GM12875 (cell line): Measurements from ENCODE around the gene ATL1.
"Not testable (repeated sequence)": the region's sequence is repeated elsewhere in the genome, so short reads cannot be mapped to it uniquely, and the experiment has no call there.

ENCODE experiments used
- H3K4me3 ChIP-seq: one replicate; pipeline ENCODE4 v1.5.1; 2011; ENCODE audit warnings: low read depth, low read length, control low read depth
- TF ChIP-seq, protein P1 (sequence below): IDR thresholded peaks from 2 replicates; pipeline ENCODE4 v1.5.1; 2011; ENCODE audit warnings: low read depth, mild to moderate bottlenecking, control low read depth, inconsistent platforms, low read length, moderate library complexity, borderline replicate concordance; ENCODE audit not compliant: insufficient read depth

ATL1 gene

DNA sequence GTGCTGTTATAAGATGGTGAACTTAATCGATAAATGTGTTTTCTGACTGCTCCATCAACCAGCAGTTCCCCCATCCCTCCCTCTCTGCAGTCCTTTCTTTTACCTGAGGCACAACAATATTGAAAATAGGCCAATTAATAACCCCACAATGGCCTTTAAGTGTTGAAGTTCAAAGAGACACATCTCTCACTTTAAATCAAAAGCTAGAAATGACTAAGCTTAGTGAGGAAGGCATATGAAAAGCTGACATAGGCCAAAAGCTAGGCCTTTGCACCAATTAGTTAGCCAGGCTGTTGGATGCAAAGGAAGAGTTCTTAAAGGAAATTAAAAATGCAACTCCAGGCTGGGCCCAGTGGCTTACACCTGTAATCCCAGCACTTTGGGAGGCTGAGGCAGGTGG, 64.5 kb downstream of the ATL1 start:
- TF ChIP-seq, protein P1, sequence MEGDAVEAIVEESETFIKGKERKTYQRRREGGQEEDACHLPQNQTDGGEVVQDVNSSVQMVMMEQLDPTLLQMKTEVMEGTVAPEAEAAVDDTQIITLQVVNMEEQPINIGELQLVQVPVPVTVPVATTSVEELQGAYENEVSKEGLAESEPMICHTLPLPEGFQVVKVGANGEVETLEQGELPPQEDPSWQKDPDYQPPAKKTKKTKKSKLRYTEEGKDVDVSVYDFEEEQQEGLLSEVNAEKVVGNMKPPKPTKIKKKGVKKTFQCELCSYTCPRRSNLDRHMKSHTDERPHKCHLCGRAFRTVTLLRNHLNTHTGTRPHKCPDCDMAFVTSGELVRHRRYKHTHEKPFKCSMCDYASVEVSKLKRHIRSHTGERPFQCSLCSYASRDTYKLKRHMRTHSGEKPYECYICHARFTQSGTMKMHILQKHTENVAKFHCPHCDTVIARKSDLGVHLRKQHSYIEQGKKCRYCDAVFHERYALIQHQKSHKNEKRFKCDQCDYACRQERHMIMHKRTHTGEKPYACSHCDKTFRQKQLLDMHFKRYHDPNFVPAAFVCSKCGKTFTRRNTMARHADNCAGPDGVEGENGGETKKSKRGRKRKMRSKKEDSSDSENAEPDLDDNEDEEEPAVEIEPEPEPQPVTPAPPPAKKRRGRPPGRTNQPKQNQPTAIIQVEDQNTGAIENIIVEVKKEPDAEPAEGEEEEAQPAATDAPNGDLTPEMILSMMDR = no peak
- H3K4me3 ChIP-seq = no peak overlapping the region

GRCh38 chr14:50624947-50625346, 65.0 kb downstream of the ATL1 start:
- not testable (repeated sequence) for H3K4me3 ChIP-seq

GRCh38 chr14:50631408-50631821, 71.5 kb downstream of the ATL1 start:
- H3K4me3 ChIP-seq = no peak overlapping the region
- TF ChIP-seq, protein P1 = no peak

DNA sequence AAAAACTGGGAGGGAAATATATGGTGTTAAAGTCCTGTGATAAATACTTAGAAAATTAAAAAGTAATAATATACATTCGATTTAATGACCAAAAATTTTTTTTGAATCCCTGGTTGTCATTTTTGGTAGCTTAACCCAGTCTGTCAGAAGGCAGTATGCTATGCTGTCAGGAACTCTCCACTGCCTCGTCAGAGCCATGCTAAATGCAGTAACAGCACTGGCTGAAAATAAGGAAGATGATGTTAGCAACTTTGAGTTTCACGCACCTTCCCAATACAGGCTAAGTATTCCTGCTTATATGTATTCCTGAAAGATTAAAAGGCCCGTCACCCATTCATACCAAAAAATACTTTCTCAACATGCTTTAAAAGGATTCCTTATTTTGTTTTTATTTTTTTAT, 74.0 kb downstream of the ATL1 start:
- H3K4me3 ChIP-seq = no peak overlapping the region
- TF ChIP-seq, protein P1 = no peak

DNA sequence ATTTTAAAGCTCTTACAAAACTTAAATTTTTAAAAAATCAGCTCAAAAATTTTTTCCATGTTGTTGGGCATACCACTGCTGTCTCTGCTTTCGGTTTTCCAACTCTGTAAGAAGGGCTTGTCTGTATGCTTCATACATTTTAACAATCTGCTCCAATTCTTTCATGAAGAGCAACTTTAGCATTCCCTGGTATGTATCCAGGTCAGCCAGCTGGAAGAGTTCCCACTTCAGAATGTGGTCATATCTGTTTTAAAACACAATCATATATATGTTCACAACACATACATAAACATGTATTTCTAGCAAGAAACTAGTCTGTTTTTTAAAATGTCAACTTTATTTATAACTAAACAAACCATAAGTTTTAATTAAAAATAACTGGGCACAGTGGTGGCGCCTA, 75.2 kb downstream of the ATL1 start:
- TF ChIP-seq, protein P1 = no peak
- no peak overlapping the region for H3K4me3 ChIP-seq

DNA sequence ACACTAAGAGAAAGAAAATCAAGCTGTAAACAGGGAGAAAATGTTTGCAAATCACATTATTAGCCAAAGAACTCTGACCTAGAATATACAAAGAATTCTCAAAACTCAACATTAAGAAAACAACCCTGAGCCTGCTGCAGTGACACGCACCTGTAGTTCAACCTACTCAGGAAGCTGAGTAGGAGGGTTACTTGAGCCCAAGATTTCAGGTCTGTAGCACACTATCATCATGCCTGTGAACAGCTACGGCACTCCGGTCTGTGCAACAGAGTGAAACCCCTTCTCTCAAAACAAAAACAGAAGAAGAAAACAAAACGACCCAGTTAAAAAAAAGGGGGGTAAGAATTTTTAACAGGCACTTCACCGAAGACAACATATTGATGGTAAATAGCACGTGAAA, 87.3 kb downstream of the ATL1 start:
- TF ChIP-seq, protein P1 = no peak
- no peak overlapping the region for H3K4me3 ChIP-seq

DNA sequence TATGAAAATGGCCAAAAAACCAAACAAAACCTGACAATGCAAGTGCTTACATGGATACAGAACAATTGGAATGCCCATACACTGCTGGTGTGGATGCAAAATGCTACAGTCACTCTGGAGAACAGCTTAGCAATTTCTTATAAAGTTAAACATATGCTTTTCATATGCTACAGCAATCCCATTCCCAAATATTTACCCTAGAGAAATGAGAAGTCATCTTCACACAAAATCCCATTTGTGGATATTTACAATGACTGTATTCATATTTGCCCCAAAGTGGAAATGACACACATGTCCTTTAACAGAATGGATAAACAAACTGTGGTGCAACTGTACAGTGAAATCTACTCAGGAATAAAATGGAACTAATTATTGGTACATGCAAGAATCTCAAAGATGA, 87.8 kb downstream of the ATL1 start:
- no peak overlapping the region for H3K4me3 ChIP-seq
- TF ChIP-seq, protein P1 = no peak

GRCh38 chr14:50649691-50650090, 89.7 kb downstream of the ATL1 start:
- TF ChIP-seq, protein P1 = no peak
- no peak overlapping the region for H3K4me3 ChIP-seq
